ENCODE data around the gene EFNA1. TPM values are rescaled to one million over a fixed set of nuclear protein-coding genes. Genes with fewer than 3 reads are reported as not detected.

EFNA1 gene, protein sequence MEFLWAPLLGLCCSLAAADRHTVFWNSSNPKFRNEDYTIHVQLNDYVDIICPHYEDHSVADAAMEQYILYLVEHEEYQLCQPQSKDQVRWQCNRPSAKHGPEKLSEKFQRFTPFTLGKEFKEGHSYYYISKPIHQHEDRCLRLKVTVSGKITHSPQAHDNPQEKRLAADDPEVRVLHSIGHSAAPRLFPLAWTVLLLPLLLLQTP
- 100 to 1,000 TPM in 3 of 4 donors, 10 to 100 TPM in 1; 88.9 to 198 (median 120) TPM for total RNA-seq

DNA sequence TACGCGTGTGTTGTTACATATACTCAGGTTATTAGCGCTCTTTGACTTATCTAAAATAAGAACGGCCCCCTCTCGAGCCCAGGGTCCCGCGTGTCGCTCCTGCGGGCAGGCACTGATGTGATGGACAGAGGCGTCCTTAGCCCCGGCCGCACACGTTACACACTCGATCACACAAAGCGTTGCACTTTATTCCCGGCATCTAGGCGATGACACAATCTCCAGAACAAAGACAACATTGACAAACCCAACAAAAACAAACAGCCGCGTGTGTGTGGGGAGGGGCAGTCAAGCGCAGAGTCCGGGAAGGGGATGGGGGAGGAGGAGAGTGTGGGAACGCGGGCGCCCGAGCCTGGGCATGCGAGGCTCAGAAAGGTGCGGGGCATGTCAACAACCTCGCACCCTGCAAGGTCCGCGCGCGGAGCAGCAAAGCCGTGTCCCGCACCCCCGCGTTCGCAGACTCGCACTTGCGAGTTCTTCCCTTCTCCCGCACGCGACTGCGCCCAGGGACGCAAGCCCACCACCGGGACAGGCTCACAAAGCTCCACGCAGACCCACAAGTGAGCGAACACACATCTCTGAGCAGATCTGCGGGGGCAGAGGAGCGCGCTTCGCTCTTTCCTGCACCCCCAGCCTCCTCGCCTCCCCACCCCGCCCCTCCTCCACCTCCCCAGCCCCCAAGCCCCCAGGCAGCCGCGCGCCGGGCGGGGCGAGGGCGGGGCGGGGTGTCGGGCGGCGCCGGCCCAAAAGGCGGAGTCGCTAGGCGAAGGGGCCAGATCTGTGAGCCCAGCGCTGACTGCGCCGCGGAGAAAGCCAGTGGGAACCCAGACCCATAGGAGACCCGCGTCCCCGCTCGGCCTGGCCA, at the start of gene EFNA1:
Gene EFNA1, plus strand, starts transcription at position 772 of the 862 bp plus-strand sequence. CDS start 102 bp downstream, outside the sequence.
- H3K27me3 ChIP-seq = no peaks in the 10 kb centered on the region
- peaks cover 80% of the 10 kb centered on the region for H3K4me1 ChIP-seq
- WGBS = 0% methylated on average over 48 of the region's 76 CpGs
- H3K36me3 ChIP-seq = peaks cover 11% of the 10 kb centered on the region
- peak in 1 of 2 donors; percentile 21 for TF ChIP-seq POLR2A (IDR thresholded peaks at IDR 0.05)
- TF ChIP-seq, protein P1, sequence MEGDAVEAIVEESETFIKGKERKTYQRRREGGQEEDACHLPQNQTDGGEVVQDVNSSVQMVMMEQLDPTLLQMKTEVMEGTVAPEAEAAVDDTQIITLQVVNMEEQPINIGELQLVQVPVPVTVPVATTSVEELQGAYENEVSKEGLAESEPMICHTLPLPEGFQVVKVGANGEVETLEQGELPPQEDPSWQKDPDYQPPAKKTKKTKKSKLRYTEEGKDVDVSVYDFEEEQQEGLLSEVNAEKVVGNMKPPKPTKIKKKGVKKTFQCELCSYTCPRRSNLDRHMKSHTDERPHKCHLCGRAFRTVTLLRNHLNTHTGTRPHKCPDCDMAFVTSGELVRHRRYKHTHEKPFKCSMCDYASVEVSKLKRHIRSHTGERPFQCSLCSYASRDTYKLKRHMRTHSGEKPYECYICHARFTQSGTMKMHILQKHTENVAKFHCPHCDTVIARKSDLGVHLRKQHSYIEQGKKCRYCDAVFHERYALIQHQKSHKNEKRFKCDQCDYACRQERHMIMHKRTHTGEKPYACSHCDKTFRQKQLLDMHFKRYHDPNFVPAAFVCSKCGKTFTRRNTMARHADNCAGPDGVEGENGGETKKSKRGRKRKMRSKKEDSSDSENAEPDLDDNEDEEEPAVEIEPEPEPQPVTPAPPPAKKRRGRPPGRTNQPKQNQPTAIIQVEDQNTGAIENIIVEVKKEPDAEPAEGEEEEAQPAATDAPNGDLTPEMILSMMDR (IDR thresholded peaks at IDR 0.05) = no peak
- TF ChIP-seq EP300 (IDR thresholded peaks at IDR 0.05) = no peak
- TF ChIP-seq POLR2AphosphoS5 (IDR thresholded peaks at IDR 0.05) = no peak
- H3K9me3 ChIP-seq = no peaks in the 10 kb centered on the region
- peak; percentile 83 for DNase-seq (ENCODE audit: low spot score in 2 of 2)
- H3K4me3 ChIP-seq = peak within 1 kb of the TSS; percentile 83
- H3K27ac ChIP-seq = peak within 1 kb of the TSS; percentile 100

DNA sequence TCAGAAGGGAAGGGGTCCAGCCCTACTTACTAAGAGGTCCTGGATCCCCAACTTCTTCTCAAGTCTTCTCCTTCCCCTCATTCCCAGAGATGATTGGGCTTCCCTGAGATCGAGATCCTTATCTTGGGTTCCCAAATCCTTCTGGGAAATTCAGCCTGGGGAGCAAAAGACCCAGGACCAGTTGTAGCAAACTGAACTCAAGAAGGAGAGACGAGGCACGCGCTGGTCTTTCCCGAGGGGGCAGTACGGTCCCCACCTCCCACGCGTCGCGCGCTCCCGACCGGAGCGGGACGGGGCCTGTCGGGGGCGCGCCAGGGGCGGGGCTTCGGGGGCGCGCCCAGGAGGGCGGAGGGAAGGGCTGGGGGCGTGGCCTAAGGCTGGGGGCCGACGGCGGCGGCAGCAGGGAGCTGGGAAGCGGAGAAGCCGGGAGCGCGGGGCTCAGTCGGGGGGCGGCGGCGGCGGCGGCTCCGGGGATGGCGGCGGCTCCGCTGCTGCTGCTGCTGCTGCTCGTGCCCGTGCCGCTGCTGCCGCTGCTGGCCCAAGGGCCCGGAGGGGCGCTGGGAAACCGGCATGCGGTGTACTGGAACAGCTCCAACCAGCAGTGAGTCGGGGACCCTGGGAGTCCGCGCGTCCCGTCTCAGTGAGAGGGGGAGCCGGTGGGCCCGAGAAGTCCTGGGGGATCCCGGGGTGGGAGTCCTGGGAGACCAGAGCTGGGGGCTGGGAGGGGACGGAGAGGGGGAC, 49.0 kb upstream of the EFNA1 start, which contains the start of gene EFNA3:
Gene EFNA3, plus strand, starts transcription at position 369 of the 741 bp plus-strand sequence. Its CDS starts 105 bp downstream, at position 474.
- 1% methylated on average over 33 of the region's 59 CpGs for WGBS
- DNase-seq (ENCODE audit: low spot score in 2 of 2) = peak; percentile 80 to 85
- Histone ChIP-seq H3K9me3 (no peaks in the 10 kb centered on the region), H3K4me3 (peak within 1 kb of the TSS; percentile 61), H3K4me1 (peaks cover 88% of the 10 kb centered on the region), H3K36me3 (no peaks in the 10 kb centered on the region), H3K27ac (peak within 1 kb of the TSS; percentile 86), H3K27me3 (peaks cover 46% of the 10 kb centered on the region)
- TF ChIP-seq EP300 (IDR thresholded peaks at IDR 0.05) (no peak), POLR2A (IDR thresholded peaks at IDR 0.05) (no peak), POLR2AphosphoS5 (IDR thresholded peaks at IDR 0.05) (no peak)
- TF ChIP-seq, protein P1 (IDR thresholded peaks at IDR 0.05) = no peak

DNA sequence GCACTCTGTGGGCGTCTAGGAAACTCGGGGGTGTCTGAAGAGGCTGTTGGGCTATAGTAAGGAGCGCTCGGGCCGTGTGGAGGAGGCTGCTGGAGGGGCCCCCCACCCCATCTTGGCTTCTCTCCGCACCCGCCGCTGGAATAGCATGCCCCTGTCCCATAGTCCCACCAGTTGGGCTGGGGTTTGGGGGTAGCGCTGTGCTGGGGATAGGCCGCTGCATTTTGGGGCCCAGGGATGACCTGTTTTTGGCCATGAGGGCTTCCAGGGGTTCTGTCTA, 48.5 kb upstream of the EFNA1 start:
- H3K4me3 ChIP-seq = peak overlapping the region; percentile 61
- TF ChIP-seq POLR2AphosphoS5 (IDR thresholded peaks at IDR 0.05) = no peak
- TF ChIP-seq POLR2A (IDR thresholded peaks at IDR 0.05) = no peak
- TF ChIP-seq EP300 (IDR thresholded peaks at IDR 0.05) = no peak
- TF ChIP-seq, protein P1 (IDR thresholded peaks at IDR 0.05) = no peak
- H3K27me3 ChIP-seq = peaks cover 51% of the 10 kb centered on the region
- no peaks in the 10 kb centered on the region for H3K9me3 ChIP-seq
- H3K27ac ChIP-seq = peak overlapping the region; percentile 86
- WGBS = 0% methylated on average over 9 of the region's 10 CpGs
- H3K36me3 ChIP-seq = no peaks in the 10 kb centered on the region
- DNase-seq (ENCODE audit: low spot score in 2 of 2) = no peak
- H3K4me1 ChIP-seq = peaks cover 88% of the 10 kb centered on the region

DNA sequence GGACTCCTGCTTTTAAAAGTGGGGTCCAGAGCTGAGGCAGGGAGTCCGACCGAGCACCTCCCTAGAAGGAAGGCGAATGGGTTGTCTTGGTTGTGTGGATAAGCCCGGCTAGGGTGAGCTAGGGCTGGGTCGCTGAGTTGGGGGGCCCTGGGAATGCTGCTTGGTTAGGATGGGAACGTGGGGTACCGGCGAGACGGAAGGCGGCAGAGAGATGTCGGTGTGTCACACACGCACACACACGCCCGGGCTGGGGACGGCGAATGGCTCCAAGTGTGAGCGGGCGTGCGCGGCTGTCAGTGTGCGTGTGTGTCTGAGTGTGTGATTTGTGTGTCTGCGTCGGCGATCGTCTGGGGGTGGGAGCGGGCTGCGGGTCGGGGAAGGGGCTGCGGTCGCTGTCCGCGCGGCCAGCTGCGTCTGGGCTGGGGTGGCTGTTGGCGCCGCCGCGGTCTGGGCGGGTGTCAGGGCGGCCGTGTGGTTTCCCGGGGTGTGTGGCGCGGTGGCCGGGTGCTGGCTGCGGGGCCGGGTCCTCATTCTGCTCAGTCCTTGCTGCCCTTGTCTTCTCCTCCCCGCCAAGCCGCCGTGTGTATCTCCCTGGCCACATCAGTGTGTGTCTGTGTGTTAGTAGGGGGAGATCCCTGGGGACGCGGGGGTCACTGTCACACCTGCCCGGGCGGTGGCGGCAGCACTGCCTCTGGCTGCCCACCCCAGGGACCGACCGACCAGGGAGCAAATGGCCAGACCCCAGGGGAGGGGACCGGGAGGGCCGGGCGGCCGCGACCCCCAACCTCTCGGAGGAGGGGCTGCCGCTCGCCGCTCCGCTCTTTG, 48.0 kb upstream of the EFNA1 start:
- Histone ChIP-seq H3K9me3 (no peaks in the 10 kb centered on the region), H3K27me3 (peaks cover 53% of the 10 kb centered on the region), H3K4me1 (peaks cover 92% of the 10 kb centered on the region), H3K27ac (peak overlapping the region; percentile 86), H3K36me3 (no peaks in the 10 kb centered on the region), H3K4me3 (peak overlapping the region; percentile 61)
- TF ChIP-seq POLR2AphosphoS5 (IDR thresholded peaks at IDR 0.05) (no peak), POLR2A (IDR thresholded peaks at IDR 0.05) (no peak), EP300 (IDR thresholded peaks at IDR 0.05) (no peak)
- TF ChIP-seq, protein P1 (IDR thresholded peaks at IDR 0.05) = no peak
- DNase-seq (ENCODE audit: low spot score in 2 of 2) = peak in 1 of 2 donors; percentile 71
- WGBS = under 1% methylated on average over 46 of the region's 67 CpGs
